CD4-positive, alpha-beta memory T cell (primary cell): ENCODE results near the gene LY6G6F. TPM values are rescaled to one million over a fixed set of nuclear protein-coding genes. Genes with fewer than 3 reads are reported as not detected.

Experiments
- CTCF ChIA-PET: fragments of 350-600 bp; sonication (Branson Sonifier 250); formaldehyde crosslinking; loops from one replicate; lab custom pipeline; 2021; ENCODE audit warnings: inconsistent platforms; ENCODE audit not compliant: partially characterized antibody; lab: Charles Lee
- POLR2A ChIA-PET: fragments of 350-600 bp; sonication (Branson Sonifier 250); formaldehyde crosslinking; loops from one replicate; lab custom pipeline; 2021; ENCODE audit not compliant: partially characterized antibody; lab: Charles Lee
- DNase-seq, 5 donors: peaks; one replicate each; pipeline versions ENCODE4 v3.0.0 to v3.0.0-alpha.2; 2020 to 2022; ENCODE audit warnings: mixed read lengths in 1 of 5
- H3K27ac ChIP-seq: one replicate; pipeline ENCODE4 v1.7.0; 2013; ENCODE audit warnings: low read depth, low read length
- H3K27me3 ChIP-seq: 2 replicates; pipeline ENCODE4 v1.7.0; 2013; ENCODE audit warnings: mild to moderate bottlenecking, low read length, moderate library complexity; ENCODE audit not compliant: insufficient read depth
- H3K36me3 ChIP-seq: 2 replicates; pipeline ENCODE4 v1.7.0; 2013; ENCODE audit warnings: mild to moderate bottlenecking, low read length, moderate library complexity; ENCODE audit not compliant: insufficient read depth
- H3K4me1 ChIP-seq: 2 replicates; pipeline ENCODE4 v1.7.0; 2013; ENCODE audit warnings: mild to moderate bottlenecking, low read length, moderate library complexity; ENCODE audit not compliant: insufficient read depth
- H3K4me3 ChIP-seq, 2 donors: one replicate each; pipeline ENCODE4 v1.7.0; 2013; ENCODE audit warnings: low read length in 2 of 2, mild to moderate bottlenecking in 1 of 2
- H3K9me3 ChIP-seq, 2 donors: one replicate each; pipeline ENCODE4 v1.7.0; 2013; ENCODE audit warnings: low read length in 2 of 2, control low read depth in 1 of 2; ENCODE audit not compliant: control insufficient read depth in 1 of 2
- H3K27ac Mint-ChIP-seq, 7 donors: one replicate each; pipeline ENCODE4 v1.8.0; 2020 to 2021; ENCODE audit warnings: mixed read lengths in 7 of 7, mild to moderate bottlenecking in 6 of 7, inconsistent platforms in 3 of 7, moderate library complexity in 3 of 7
- H3K27me3 Mint-ChIP-seq, 2 donors: one replicate each; pipeline ENCODE4 v1.8.0; 2020 to 2021; ENCODE audit warnings: mixed read lengths in 2 of 2
- H3K36me3 Mint-ChIP-seq, 2 donors: one replicate each; pipeline ENCODE4 v1.8.0; 2020 to 2021; ENCODE audit warnings: mixed read lengths in 2 of 2, inconsistent platforms in 1 of 2, mild to moderate bottlenecking in 1 of 2
- H3K4me1 Mint-ChIP-seq, 4 donors: one replicate each; pipeline ENCODE4 v1.8.0; 2020 to 2021; ENCODE audit warnings: mixed read lengths in 4 of 4, mild to moderate bottlenecking in 1 of 4
- H3K4me3 Mint-ChIP-seq, 8 donors: one replicate each; pipeline ENCODE4 v1.8.0; 2020 to 2021; ENCODE audit warnings: mixed read lengths in 8 of 8, mild to moderate bottlenecking in 7 of 8, moderate library complexity in 6 of 8, inconsistent platforms in 3 of 8
- H3K9me3 Mint-ChIP-seq, 8 donors: one replicate each; pipeline ENCODE4 v1.8.0; 2020 to 2021; ENCODE audit warnings: mixed read lengths in 8 of 8, mild to moderate bottlenecking in 5 of 8, inconsistent platforms in 3 of 8, moderate library complexity in 1 of 8
- intact Hi-C: fragments of 100-400 bp; cut with micrococcal nuclease; formaldehyde crosslinking; loops from one replicate; pipeline ENCODE4 v1.15.1; 2023
- polyA plus RNA-seq, 2 donors: library from polyadenylated mRNA; unstranded; fragments of 300-500 nt; fragmentation: Illumina TruSeq; gene quantifications; one replicate each; pipeline ENCODE4 v1.2.3, GENCODE V29; 2021
- total RNA-seq, 2 experiments: library from RNA; stranded (reverse); gene quantifications; one replicate each; pipeline ENCODE4 v1.2.3, GENCODE V29; 2021

The LY6G6F gene
- total and polyA plus RNA-seq, 4 experiments from 2014 or later: not detected

DNA sequence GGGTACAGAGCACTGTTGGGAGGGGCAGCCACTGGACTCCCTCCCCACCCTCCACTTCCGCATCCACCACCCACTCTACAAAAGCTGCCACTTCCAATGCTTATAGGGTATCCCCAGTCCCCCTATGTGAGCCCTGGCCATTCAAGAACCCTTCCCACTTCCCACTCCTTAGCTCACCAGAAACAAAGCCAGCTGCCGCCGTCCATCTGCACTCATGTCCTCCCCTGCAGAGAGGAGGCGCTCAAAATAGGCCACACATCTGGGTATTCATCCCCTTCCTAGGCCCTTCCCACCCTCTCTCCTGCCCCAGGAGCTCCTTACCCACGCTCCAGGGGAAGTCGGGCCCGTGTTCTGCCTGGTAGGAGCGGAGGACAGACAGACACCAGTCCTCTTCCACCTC is 19.3 kb upstream of the LY6G6F start:
- no peaks in the 10 kb centered on the region for H3K9me3 ChIP-seq
- intact Hi-C loops: no loop called here
- H3K4me1 Mint-ChIP-seq: peaks cover 0 to 2% (median under 1%) of the 10 kb centered on the region in 4 donors
- H3K4me1 ChIP-seq: no peaks in the 10 kb centered on the region
- no peak overlapping the region for H3K4me3 Mint-ChIP-seq
- no peak for DNase-seq
- no peaks in the 10 kb centered on the region for H3K27me3 Mint-ChIP-seq
- H3K27ac ChIP-seq: no peak overlapping the region
- no peaks in the 10 kb centered on the region for H3K27me3 ChIP-seq
- peaks cover 45% of the 10 kb centered on the region for H3K36me3 ChIP-seq
- no peak overlapping the region for H3K4me3 ChIP-seq
- H3K36me3 Mint-ChIP-seq: peaks cover 17 to 48% of the 10 kb centered on the region in 2 donors
- ChIA-PET POLR2A (interaction anchor here (2.5 kb wide), 1 partner anchor 16 kb away, joined by 7 read pairs; the partner anchor contains the start of gene ABHD16A), CTCF (interaction anchor here (0.8 kb wide), 1 partner anchor 142 kb away, joined by 4 read pairs; no protein-coding TSS in a partner anchor)
- H3K9me3 Mint-ChIP-seq: no peaks in the 10 kb centered on the region
- peak overlapping the region in 2 of 7 donors; percentile 52 to 64 for H3K27ac Mint-ChIP-seq

DNA sequence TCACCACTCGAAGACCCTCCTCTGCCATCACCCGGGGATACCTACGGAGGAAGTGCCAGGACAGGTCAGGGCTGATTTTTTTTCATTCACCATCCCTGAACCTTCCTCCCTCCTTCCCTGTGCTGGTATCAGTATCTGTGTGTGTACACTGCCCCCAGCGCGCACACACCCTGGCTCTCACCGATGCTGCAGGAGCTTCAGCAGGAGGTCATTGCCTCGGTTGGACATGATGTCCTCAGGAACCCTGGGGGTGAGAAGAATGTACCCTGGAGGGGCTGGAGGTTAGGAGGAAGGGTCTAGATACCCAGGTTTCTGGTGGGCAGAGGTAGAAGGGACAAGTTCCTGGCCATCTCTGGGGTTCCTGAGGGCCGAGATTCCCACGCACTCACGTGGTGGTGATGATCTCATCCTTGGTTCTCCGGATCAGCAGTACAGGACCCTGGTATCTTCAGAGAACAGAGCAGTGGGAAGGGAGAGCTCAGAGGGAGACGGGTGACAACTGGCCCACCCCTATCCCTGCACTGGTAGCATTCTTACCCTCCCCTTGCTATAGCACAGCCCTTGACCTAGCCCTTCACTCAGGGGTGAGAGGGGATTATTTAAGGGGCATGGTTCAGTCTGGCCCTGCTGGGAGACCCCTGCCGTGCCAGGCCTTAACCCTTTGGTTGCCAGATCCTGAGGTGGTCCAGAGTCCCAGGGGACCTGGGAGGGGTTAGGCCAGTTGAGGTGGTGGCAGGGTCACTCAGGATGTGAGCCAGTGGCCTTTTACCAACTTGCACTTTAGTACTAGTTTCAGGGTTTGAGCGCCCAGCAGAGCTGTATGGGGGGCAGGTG is 18.6 kb upstream of the LY6G6F start:
- no peaks in the 10 kb centered on the region for H3K9me3 Mint-ChIP-seq
- Histone ChIP-seq H3K4me3 (no peak overlapping the region), H3K27me3 (no peaks in the 10 kb centered on the region), H3K4me1 (no peaks in the 10 kb centered on the region), H3K27ac (no peak overlapping the region), H3K9me3 (no peaks in the 10 kb centered on the region), H3K36me3 (peaks cover 47% of the 10 kb centered on the region)
- H3K36me3 Mint-ChIP-seq: peaks cover 20 to 55% of the 10 kb centered on the region in 2 donors
- H3K4me3 Mint-ChIP-seq: no peak overlapping the region
- intact Hi-C loops: no loop called here
- H3K27ac Mint-ChIP-seq: peak overlapping the region in 3 of 7 donors; percentile 7 to 68 (median 48)
- no peaks in the 10 kb centered on the region for H3K27me3 Mint-ChIP-seq
- no peak for DNase-seq
- POLR2A ChIA-PET: interaction anchor here (0.6 to 2.5 kb wide), 2 partner anchors 15 to 143 kb away, joined by 4 to 7 read pairs; partner anchors contain the start of gene ABHD16A
- CTCF ChIA-PET: interaction anchor here (0.8 kb wide), 1 partner anchor 142 kb away, joined by 4 read pairs; no protein-coding TSS in a partner anchor
- peaks cover 0 to 3% (median under 1%) of the 10 kb centered on the region in 4 donors for H3K4me1 Mint-ChIP-seq

DNA sequence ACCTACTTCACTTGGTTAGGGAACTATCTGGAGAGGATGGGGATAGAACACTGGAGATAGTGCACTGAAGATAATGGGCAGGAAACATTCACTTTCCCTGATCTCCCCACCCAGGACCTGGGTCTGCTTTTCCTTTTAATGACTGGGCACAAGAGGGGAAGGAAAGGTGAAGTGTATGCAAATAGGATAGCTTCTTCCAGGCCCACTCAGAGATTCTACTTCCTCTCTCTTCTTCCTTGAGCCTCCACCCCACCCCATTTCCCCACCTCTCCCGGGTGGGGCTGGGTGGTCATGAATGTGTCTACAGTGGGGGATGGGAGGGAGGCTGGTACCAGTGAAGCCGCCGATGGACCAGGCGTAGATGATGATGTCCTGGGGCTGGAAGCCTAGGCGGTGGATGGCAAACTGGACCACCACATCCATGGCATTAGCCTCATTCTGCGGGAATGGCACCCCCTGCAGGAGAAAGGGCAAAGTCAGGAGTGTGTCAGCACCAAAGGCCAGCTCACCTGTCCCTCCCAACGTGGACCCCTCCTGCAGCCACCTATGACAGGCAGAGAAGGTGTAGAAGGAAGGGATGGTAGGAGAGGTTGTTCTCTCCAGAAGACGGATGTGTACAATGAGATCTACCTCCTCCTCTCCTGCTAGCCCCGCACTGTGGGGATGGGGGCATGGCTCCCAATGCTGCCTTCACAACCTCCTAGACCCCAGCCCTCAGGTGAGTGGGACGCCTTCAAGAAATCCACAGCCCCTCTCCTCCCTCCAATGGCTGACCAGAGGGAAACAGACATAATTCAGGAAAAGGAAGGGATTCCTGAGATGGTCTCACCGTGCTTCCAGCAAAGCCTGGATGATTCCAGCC is 17.2 kb upstream of the LY6G6F start:
- ChIA-PET POLR2A (interaction anchor here (1.6 kb wide), 1 partner anchor 175 kb away, joined by 4 read pairs; no protein-coding TSS in a partner anchor), CTCF (interaction anchor here (1.2 to 1.9 kb wide), 3 partner anchors 8 to 36 kb away, joined by 3 to 5 read pairs (median 3); partner anchors contain the start of gene LY6G5C)
- Mint-ChIP-seq H3K27ac (peak overlapping the region in 3 of 7 donors; percentile 7 to 64 (median 24)), H3K9me3 (no peaks in the 10 kb centered on the region), H3K36me3 (peaks cover 20 to 61% of the 10 kb centered on the region in 2 donors), H3K4me3 (no peak overlapping the region), H3K4me1 (peaks cover 0 to 3% (median under 1%) of the 10 kb centered on the region in 4 donors), H3K27me3 (no peaks in the 10 kb centered on the region)
- no peaks in the 10 kb centered on the region for H3K27me3 ChIP-seq
- no peaks in the 10 kb centered on the region for H3K4me1 ChIP-seq
- H3K36me3 ChIP-seq: peaks cover 58% of the 10 kb centered on the region
- H3K27ac ChIP-seq: no peak overlapping the region
- DNase-seq: no peak
- intact Hi-C loops: no loop called here
- no peaks in the 10 kb centered on the region for H3K9me3 ChIP-seq
- H3K4me3 ChIP-seq: no peak overlapping the region

DNA sequence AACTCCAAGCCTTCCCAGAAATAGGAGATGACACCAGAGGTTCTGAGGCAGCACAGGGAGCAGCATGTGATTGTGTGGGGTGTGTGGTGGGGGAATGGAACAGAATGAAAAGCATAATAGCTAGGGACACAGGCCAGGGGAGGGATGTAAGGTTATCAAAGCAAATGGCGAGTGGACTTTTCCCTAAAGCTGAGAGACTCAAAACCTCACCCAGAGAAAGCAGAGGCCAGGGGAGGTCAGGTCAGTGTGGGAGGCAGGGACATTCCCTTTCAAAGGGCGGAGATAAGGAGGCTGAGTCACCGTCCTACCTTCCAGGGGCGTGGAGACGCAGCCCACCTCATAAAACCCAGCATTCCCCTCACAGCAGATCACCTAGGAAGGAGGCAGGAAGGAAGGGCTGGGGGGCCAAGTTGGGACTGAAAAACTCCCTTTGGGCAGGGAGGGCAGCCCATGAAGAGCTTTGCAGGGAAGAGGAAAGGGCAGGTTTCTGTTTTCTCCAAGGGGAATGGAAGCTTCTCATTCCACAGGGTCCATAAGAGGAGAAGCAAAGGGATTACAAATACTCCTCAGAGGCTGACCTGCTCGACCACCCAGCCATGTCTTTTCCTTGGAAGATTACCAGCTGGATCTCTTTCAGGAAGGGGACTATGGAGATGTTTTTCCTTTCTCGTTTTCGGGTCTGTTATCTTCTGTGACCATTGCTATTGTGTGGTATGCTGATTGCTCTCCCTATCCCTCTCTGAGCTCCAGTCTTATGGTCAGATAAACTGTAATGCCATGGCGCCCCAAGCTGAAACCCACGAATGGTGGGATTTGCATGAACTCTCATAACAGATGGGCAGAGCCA is 16.2 kb upstream of the LY6G6F start:
- H3K27ac ChIP-seq: no peak overlapping the region

DNA sequence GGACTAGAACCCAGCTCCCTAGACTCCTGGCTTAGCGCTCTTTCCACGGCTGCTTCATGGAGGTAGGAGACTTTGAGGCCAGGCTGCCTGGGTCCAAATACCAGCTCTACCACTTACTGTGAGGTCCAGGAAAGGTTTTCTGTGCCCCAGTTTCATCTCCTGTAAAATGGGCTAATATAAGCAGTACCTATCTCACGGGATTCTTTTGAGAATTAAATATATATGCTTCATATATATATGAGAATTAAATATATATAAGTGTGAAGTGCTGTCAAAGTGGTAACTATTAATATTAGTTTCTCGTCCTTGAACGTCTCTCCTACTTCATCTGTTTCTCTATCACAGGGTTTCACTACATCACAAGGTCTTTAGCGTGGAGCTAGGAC is 15.6 kb upstream of the LY6G6F start:
- intact Hi-C loops: no loop called here
- H3K36me3 ChIP-seq: peaks cover 62% of the 10 kb centered on the region
- POLR2A ChIA-PET: interaction anchor here (1.0 to 1.6 kb wide), 3 partner anchors 11 to 173 kb away, joined by 3 to 4 read pairs (median 3); no protein-coding TSS in a partner anchor
- Mint-ChIP-seq H3K4me3 (no peak overlapping the region), H3K27me3 (no peaks in the 10 kb centered on the region), H3K36me3 (peaks cover 24 to 70% of the 10 kb centered on the region in 2 donors), H3K27ac (peak overlapping the region in 3 of 7 donors; percentile 61 to 83 (median 77)), H3K4me1 (peaks cover 0 to 3% (median under 1%) of the 10 kb centered on the region in 4 donors), H3K9me3 (no peaks in the 10 kb centered on the region)
- H3K27ac ChIP-seq: no peak overlapping the region
- H3K27me3 ChIP-seq: no peaks in the 10 kb centered on the region
- CTCF ChIA-PET: interaction anchor here (1.0 to 1.3 kb wide), 5 partner anchors 32 to 185 kb away, joined by 3 to 4 read pairs (median 3); partner anchors contain the start of gene MPIG6B
- H3K9me3 ChIP-seq: no peaks in the 10 kb centered on the region
- no peak for DNase-seq
- H3K4me3 ChIP-seq: no peak overlapping the region
- H3K4me1 ChIP-seq: no peaks in the 10 kb centered on the region

More for the DNA sequence above, 16.2 kb upstream of the LY6G6F start:
- Histone ChIP-seq H3K27me3 (no peaks in the 10 kb centered on the region), H3K36me3 (peaks cover 66% of the 10 kb centered on the region), H3K9me3 (no peaks in the 10 kb centered on the region), H3K4me1 (no peaks in the 10 kb centered on the region), H3K4me3 (no peak overlapping the region)
- H3K27me3 Mint-ChIP-seq: no peaks in the 10 kb centered on the region
- H3K27ac Mint-ChIP-seq: peak overlapping the region in 6 of 7 donors; percentile 9 to 83 (median 62)
- H3K4me3 Mint-ChIP-seq: no peak overlapping the region
- H3K9me3 Mint-ChIP-seq: no peaks in the 10 kb centered on the region
- POLR2A ChIA-PET: interaction anchor here (1.0 to 1.6 kb wide), 2 partner anchors 12 to 174 kb away, joined by 3 to 4 read pairs; no protein-coding TSS in a partner anchor
- intact Hi-C loops: no loop called here
- CTCF ChIA-PET: interaction anchor here (1.0 to 1.9 kb wide), 8 partner anchors 9 to 185 kb away, joined by 3 to 5 read pairs (median 3); partner anchors contain the start of genes LY6G5C and MPIG6B
- peaks cover 25 to 71% of the 10 kb centered on the region in 2 donors for H3K36me3 Mint-ChIP-seq
- peaks cover 0 to 3% (median under 1%) of the 10 kb centered on the region in 4 donors for H3K4me1 Mint-ChIP-seq
- no peak for DNase-seq

DNA sequence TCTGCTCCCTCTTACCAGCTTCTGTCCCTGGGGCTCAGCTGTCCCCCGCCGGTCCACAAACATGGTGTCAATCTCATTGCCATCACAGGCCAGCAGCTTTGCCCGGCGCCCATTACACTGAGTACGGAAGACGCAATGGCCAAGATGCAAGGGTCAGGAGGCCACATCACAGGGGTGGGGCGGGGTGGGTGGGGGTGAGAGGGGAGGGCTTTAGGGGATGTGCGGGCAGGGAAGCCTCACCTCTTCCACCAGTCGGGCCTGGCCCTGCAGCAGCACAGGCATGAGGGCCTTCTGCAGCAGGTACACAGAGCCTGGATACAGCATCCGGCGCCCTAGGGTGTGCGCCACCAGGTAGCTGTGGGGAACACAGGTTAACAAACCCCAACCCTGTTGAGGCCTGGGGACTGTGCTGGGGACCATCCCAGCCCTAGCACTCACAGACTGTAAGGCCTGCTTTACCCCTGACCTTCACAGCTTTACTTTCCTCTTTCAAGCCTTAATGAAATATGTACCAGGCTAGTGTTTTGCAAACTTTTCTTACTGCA is 15.0 kb upstream of the LY6G6F start:
- H3K27me3 Mint-ChIP-seq: no peaks in the 10 kb centered on the region

More for the DNA sequence above, 15.0 kb upstream of the LY6G6F start:
- ChIA-PET POLR2A (interaction anchor here (1.0 to 1.4 kb wide), 3 partner anchors 11 to 132 kb away, joined by 3 read pairs; no protein-coding TSS in a partner anchor), CTCF (interaction anchor here (1.1 to 1.3 kb wide), 4 partner anchors 31 to 144 kb away, joined by 3 to 4 read pairs (median 3); partner anchors contain the start of gene MPIG6B)
- DNase-seq: no peak
- Histone ChIP-seq H3K4me3 (no peak overlapping the region), H3K27ac (no peak overlapping the region), H3K4me1 (no peaks in the 10 kb centered on the region), H3K27me3 (no peaks in the 10 kb centered on the region), H3K9me3 (no peaks in the 10 kb centered on the region), H3K36me3 (peaks cover 63% of the 10 kb centered on the region)
- Mint-ChIP-seq H3K27ac (peak overlapping the region in 1 of 7 donors; percentile 21), H3K9me3 (no peaks in the 10 kb centered on the region), H3K4me1 (peaks cover 0 to 3% (median under 1%) of the 10 kb centered on the region in 4 donors), H3K4me3 (no peak overlapping the region), H3K36me3 (peaks cover 22 to 69% of the 10 kb centered on the region in 2 donors)
- intact Hi-C loops: no loop called here
